ENCODE data around the gene MPP4.

Gene MPP4, protein sequence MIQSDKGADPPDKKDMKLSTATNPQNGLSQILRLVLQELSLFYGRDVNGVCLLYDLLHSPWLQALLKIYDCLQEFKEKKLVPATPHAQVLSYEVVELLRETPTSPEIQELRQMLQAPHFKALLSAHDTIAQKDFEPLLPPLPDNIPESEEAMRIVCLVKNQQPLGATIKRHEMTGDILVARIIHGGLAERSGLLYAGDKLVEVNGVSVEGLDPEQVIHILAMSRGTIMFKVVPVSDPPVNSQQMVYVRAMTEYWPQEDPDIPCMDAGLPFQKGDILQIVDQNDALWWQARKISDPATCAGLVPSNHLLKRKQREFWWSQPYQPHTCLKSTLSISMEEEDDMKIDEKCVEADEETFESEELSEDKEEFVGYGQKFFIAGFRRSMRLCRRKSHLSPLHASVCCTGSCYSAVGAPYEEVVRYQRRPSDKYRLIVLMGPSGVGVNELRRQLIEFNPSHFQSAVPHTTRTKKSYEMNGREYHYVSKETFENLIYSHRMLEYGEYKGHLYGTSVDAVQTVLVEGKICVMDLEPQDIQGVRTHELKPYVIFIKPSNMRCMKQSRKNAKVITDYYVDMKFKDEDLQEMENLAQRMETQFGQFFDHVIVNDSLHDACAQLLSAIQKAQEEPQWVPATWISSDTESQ

DNA sequence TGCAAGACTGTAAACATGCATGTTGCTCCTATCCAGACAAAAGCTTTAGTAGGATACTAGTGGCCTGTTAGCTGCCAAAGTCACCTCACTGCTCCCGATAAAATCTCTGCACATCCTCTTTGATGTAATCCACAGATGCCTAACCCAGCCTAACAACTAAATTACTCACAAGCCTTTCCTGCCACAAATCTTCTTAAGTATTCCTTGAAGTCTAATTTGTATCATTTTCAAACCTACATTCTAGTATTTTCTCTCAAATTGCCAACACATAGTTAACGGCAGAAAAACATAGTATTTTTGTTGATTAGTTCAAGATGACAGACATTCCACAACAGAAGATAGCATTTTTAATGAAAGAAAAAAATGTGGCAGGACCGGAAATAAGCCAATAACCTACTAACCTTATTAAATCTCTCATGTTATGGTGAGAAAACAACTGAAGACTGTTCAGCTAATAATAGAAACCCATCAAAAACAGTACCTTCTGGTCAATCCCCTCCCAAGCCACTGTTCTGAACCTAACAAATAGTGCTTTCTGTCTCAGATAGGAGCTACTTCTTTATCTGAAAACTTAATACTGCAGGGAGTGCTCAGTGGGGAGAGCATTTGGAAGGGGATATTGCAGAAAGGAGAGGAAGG lies at the start of gene MPP4:
TSS of gene MPP4 (minus strand) at position 57 of the 639 bp plus-strand sequence. CDS start 4,690 bp downstream, outside the sequence.
- no peak for DNase-seq (ENCODE audit: low read depth in 3 of 3)

DNA sequence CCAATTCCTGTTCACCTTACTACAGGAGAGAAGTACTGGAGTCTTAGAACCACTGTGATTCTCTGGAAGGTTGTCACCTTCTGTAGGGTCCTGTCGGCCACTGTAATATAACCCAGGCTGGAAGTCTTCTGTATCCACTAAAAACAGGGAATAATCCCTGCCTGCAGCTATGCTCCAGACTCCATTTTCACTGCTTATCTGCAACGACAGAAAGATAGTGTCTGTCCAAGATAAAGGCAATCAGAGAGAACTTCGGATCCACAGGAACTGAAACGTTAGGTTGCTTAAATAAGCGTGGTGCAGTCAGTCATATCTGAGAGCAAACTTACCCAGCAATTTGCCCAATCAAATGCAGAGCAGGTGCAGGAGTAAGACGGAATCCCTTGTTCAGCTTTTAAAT lies 48.1 kb upstream of the MPP4 start:
- DNase-seq (ENCODE audit: low read depth in 3 of 3) = no peak

DNA sequence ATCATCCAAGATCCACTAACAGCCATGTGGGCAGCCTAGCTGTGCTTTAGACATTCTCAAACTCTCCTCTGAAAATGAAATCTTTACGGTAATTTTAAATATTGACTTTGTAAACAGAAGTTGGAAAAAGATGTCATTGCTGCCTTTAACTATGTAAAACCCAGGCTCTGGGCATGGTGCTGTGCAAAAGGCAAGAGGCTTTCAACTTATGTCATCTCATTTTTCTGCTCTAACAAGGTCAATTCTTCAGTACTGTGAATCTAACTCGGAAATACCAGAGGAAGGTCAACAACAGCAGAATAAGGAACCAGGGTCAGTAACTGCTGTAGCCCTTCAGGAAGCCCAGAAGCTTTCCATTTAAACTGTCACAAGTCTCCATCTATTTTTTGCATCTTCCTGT lies 37.0 kb upstream of the MPP4 start:
- no peak for DNase-seq (ENCODE audit: low read depth in 3 of 3)

DNA sequence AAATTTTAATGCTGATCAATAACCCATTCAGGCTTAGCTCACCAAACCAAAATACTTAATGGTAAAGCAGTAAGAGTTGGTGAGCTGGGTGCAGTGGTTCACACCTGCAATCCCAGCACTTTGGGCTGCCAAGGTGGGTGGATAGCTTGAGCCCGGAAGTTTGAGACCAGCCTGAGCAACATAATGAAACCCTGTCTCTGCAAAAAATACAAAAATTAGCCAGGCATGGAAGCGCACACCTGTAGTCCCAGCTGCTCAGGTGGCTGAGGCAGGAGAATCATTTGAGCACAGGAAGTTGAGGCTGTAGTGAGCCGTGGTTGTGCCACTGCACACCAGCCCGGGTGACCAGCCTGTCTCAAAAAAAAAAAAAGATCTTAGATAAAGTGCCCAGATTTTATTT lies 35.7 kb upstream of the MPP4 start:
- no peak for DNase-seq (ENCODE audit: low read depth in 3 of 3)

DNA sequence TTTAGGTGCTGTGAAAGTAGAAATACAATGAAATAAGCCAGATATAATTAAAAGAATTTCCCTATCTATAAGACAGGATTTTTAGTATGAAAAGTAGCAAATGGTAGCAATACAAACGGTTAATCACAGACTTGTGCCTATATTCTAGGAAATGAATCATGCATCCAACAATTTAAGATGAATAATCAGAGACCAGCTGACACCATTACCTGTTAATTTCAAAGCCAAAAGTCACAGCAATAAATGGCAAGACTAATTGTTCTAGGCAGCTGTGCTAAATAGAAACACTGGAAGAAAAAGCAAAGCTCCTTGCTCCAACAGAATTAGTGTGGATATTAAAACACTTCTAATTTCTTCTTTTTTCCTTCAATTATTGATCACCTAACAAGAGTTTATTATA lies 35.1 kb upstream of the MPP4 start:
- DNase-seq (ENCODE audit: low read depth in 3 of 3) = no peak

DNA sequence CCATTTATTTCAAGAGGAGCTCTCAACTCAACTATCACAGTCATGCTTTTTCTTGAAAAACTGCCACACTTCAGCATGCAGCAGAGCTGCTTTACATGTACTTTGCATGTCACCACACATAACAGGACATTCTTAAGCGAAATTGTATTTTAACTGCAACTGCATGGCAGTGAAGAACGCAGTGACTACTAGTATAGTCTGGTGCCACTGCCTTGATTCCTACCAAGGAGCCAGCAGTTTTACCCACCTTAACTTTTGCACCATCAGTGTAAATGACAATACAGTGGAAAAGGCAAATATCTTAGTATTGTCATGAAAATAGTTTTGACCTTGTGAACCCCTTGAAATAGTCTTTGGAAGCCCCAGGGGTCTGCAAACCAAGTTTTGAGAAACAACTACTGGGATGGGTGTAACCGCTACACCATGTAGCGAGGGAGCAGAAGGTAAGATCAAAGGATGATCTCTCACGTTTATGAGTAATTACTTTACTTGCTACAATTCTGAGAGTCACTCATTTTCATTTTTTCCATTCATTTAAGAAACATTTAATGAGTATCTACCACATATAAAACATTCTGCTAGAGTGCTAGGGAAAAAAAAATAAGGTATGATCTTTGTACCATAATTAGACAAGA lies 32.3 kb upstream of the MPP4 start:
- no peak for DNase-seq (ENCODE audit: low read depth in 3 of 3)

DNA sequence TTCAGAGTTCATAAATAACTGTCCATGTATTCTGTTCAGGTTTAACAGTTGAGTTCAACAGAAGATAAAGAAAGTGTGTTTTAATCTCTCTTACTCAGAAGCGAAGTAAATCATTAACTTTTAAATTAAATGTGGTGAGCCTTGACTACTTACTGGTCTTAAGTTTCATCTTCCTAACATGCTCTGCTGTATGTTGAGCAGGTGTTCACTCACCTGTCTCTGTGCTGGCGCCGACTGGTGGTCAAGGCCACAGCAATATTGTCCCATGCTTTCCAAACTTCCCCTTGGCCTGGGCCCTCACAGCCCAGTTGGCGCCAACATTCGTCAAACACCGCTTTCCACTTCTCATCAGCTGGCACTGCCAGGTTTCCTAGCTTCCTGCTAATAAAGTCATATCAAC lies 17.0 kb upstream of the MPP4 start:
- DNase-seq (ENCODE audit: low read depth in 3 of 3) = no peak

DNA sequence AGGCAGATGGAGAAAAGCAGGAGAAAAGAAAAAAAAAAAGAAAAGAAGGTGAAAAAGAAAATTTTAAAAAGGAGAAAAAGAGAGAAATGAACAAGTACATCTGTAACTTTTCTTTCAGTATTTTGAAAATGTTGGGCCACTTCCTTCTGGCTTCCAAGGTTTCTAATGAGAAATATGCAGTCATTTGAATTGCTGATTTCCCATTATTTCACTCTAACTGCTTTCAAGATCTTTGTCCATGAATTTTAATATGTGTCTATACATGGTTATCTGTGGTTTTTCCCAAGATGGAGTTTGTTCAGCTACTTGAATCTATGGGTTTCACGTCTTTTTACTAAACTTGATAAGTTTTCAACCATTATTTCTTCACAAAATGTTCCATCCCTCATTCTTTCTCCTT lies 14.3 kb upstream of the MPP4 start:
- DNase-seq (ENCODE audit: low read depth in 3 of 3) = no peak

DNA sequence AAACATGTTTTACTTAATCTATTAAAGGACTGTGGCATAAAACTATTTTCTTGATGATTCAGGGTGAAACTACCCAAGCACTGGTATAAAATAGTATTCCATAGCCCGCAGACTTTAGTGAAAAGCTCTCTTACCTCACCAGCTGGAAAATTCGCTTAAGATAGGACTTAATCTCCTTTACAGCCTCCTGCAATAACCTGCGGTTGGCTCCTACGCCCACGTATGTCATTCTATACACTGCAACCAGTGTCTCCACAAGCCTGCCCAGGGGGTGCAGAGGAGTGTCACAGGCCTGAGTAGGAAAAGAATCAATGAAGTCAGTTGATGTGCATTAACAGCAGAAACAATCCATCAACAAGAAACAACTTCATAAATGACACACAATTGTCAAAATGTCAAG lies 11.3 kb upstream of the MPP4 start:
- DNase-seq (ENCODE audit: low read depth in 3 of 3) = no peak

DNA sequence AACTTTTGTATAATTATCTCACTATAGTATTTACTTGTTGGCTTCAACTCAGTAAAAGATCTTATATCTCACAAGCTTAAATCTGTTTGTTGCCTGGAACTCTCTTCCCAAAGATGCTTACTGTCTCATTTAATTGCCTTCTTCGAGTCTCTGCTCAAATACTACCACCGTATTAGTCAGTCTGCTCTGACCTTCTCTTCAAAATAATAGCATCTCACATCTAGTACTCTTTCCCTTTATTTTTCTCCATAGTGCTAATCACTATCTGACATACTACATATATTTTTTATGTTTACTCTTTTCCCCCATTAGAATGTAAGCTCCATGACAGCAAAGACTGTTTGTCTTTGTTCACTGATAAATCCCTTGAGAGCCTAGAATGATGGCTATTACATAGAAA lies 10.6 kb upstream of the MPP4 start:
- DNase-seq (ENCODE audit: low read depth in 3 of 3) = no peak

DNA sequence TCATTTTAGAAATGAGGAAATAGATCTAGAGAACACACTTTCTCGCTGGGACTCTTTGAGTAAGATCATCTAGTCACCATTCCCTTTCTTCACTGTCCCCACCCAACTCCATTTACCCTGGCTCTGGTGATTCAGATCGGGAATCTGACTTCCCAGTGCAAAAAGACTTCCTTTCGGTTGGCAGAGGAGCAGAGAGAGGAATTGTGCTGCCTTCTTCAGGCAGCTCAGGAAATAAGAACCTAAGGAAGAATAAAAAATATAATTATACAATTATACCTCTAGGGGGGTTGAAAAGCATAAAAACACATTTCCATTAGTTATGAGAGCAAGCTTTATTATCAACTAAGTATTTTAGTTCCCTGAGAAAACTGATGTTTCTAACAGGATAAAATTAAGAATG lies 9.3 kb upstream of the MPP4 start:
- no peak for DNase-seq (ENCODE audit: low read depth in 3 of 3)

DNA sequence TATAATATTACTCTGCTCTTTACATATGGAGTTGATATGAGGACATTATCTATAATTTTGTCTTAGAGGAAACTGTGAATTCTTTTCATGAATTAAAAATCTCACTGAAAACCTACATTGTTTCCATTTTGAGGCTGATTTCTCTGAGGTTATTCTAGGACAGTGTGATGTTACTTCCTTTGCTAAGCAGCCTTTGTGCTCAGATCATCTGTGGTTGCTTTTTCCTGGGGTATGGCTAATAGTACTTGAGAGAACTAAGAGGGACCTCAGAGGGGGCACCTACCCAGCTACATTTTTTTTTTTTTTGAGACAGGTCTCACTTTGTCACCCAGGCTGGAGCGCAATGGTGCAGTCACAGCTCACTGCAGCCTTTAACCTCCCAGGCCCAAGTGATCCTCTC lies 8.7 kb upstream of the MPP4 start:
- no peak for DNase-seq (ENCODE audit: low read depth in 3 of 3)

DNA sequence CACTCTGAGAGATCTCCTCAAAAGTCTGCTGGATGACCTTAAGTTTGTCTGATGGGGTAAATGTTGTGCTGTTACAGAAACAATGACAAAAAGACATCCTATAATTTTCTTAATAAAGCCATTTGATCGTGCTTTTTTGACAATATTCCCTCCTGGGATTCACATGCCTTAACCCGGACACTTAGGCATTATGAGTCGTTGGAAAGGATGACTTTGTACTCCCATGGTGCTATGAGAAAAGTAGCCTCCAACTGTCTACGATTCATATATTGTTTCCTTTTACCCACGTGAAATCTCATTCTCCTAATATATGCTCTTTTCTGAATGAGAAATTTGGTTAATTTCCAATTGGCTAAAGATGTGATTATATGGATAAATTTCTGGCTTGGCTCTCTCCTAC lies 6.1 kb upstream of the MPP4 start:
- no peak for DNase-seq (ENCODE audit: low read depth in 3 of 3)

DNA sequence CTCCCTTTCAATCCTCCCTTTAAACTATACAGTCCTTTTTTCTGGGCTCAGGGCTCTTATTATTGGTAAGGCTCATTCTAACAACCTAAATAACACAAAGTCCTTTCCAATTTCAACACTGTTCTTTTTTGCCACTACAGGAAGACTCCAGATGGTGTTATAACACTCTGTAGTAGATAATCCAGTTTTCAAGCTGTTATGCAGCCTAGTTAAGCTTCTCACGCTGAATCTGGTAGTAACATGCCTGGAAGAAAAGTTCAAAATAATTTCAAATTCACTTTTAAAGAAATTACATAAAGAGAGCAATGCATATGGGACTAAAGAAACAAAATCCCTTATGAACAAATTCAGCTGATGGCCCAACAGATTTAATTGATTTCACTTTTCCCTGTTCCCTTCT lies 3.2 kb upstream of the MPP4 start:
- no peak for DNase-seq (ENCODE audit: low read depth in 3 of 3)

DNA sequence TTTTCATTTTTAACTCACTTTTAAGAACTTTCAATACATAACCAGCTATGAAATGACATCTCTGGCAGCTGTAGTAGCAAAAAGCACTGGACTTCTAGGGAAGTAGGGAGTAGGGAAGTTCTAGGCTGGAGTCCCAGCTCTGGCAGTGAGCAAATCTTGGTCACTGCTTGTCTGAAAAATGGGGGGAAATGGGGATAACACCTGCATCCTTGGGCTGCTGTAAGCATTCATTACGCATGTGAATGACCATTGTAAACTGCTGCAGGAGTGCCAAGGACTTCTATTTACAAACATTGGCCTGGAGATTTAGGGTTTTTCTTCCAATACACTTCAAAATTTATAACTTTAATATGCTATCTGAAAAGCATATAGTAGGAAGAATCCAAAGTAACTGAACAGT lies 972 bp upstream of the MPP4 start:
- DNase-seq (ENCODE audit: low read depth in 3 of 3) = no peak

DNA sequence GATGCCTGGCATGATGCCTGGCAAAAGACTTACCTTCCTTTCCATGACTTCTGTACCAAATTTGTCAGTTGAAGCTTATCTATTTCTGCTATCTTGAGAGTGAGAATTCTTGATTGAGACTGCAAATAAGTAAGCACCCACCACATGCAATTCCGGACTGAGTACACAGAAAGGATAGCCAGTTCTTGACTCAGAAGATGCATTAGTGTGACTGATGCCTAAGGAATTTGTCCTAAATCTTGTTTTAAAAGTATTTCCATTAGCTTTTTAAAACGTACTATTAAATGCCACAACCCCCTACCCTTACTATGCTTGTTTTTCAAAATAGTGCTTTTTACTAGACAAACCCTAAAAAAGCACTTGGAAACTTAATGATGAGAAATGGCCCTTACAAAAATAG lies 545 bp downstream of the MPP4 start:
- DNase-seq (ENCODE audit: low read depth in 3 of 3) = no peak

DNA sequence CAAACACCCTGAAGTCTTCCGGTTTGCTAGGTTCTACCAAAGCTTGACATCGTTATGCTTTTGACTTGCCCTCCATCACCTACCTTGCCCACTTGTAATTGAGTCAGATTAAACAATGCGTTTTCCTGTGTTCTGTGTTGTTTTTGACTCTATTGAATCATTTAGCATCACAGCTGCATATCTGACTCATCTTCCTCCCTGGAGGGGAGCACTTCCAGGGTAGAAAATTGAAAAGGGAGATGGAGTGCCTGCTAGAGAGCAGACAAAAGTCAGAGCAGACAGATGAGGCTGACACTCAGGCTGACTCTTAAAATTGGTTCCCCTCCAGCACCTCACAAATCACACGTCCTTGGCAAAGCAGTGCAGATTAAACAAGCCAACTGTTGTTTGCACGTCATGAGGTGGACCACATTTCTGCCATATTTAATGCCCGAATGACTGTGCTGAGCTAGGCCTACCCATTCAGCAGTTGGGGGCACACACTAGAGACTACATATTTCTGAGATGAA lies 2.2 kb downstream of the MPP4 start:
- no peak for DNase-seq (ENCODE audit: low read depth in 3 of 3)

DNA sequence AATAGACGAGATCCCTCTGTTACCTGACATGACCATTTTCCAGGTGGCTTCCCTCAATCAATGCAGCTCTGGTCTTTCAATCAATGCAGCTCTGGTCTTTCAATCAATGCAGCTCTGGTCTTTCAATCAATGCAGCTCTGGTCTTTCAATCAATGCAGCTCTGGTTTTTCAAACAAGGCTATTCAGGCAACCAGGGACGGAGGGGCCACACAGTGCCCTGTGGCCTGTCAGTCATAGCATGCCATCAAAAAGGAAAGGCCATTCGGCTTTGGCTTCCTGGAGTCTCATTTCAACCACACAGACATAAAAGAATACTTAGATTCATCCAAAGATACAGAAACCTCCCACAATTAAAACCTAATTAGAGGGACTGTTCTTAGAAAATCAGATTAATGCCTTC lies 13.3 kb downstream of the MPP4 start:
- no peak for DNase-seq (ENCODE audit: low read depth in 3 of 3)

DNA sequence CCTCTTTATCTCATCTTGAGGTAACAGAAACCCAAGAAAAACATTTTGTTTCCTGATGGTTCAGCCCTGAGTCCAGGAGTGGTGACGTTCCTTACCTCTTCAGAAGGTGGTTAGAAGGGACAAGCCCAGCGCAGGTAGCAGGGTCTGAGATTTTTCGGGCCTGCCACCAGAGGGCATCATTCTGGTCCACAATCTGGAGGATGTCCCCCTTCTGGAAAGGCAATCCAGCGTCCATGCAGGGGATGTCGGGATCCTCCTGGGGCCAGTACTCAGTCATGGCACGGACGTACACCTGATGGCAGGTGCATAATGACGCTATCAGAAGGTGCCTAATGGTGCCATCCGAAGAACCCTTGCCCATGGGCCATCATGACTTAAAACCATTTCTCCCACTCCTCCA lies 17.7 kb downstream of the MPP4 start:
- peak in 1 of 3 donors; percentile 6 for DNase-seq (ENCODE audit: low read depth in 3 of 3)

DNA sequence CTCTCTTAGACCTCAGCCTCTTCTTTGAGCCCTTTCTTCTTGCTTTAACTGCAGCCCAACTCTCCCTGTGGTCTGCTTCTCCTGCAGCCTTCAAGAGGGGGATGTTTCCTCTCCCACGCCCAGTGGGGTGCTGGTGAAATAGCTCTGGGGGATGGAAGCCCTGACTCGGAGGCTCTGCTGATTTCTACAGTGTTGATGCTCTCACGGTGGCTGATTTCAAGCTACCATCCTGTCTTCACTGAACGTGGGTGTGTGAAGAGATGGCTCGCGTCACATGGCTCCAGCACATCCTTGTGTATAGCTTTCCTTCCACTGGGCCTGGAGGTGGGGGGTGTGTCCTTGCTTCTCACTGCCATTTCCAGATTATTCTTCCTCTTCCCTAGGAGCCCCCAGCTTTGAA lies 20.0 kb downstream of the MPP4 start:
- no peak for DNase-seq (ENCODE audit: low read depth in 3 of 3)

DNA sequence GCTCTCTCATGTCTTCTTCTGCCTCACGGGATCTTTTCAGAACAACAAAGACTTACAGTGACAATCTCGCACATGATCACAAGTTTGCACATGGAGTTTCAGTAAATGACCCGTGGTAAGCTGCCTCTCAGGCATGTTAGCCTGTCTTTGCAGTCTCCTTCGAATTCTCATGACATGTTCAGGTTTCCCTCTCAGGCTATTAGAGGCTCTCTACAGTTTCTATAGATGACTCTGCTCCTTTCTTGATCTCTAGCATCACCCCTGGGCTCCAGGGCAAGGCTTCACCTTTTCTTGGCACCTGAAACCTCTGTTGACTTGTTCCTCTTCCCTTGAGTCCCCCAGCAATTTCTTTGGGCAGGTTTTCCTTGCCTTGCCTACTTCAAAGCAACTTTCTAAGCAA lies 23.0 kb downstream of the MPP4 start:
- DNase-seq (ENCODE audit: low read depth in 3 of 3) = no peak

DNA sequence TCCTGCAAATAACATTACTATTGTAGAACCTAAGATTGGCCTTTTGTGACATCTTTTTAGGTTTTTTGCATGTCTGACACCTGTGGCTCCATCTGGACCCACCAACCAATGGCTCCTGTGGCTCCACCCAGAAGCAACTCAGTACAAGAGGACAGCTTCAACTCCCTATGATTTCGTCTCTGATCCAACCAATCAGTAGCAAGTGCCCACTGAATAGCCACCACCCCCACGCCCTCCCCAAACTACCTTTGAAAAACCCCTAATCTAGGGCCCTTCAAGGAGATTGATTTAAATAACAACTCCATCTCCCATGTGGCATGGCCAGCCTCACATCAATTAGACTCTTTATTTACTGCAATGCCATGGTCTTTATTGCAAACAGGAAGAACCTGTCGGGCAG lies 23.6 kb downstream of the MPP4 start:
- DNase-seq (ENCODE audit: low read depth in 3 of 3) = no peak

DNA sequence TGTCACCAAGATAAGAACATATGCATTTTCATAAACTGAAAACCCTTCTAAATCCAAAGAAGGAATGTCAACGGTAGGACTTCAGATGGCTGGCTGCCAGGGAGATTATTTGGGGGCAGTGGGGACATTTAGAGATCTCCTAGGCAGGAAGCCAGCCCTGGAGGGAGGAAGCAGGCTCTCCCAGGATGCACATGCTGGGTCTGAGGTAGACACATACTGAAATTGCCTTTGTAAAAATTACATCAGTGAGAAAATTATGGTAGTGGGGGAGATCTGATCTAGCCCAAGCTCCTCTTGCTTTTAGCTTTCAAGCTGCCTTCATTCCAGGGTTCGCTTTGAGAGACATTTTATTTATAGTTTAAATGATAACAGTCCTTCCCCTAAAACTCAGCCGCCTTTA lies 24.1 kb downstream of the MPP4 start:
- DNase-seq (ENCODE audit: low read depth in 3 of 3) = no peak
